AG09309 (cell line): ENCODE data around the gene AARS1.
"Not testable (repeated sequence)": the region's sequence is repeated elsewhere in the genome, so short reads cannot be mapped to it uniquely, and the experiment has no call there.

Source experiments
- DNase-seq: peaks from one replicate; pipeline ENCODE4 v3.0.0-alpha.2; 2010; ENCODE audit warnings: low read depth
- H3K4me3 ChIP-seq: 2 replicates; pipeline ENCODE4 v1.5.1; 2011; ENCODE audit warnings: mild to moderate bottlenecking, low read depth, low read length, moderate library complexity; ENCODE audit not compliant: control insufficient read depth
- CTCF ChIP-seq: IDR thresholded peaks from 2 replicates; pipeline ENCODE4 v1.5.1; 2011; ENCODE audit warnings: mild to moderate bottlenecking, low read depth, low read length, inconsistent platforms; ENCODE audit not compliant: insufficient read depth, control insufficient read depth; ENCODE audit errors: missing control alignments

The AARS1 gene

GRCh38 chr16:70269471-70269870 lies 19.8 kb downstream of the AARS1 start:
- no peak for DNase-seq
- no peak overlapping the region for H3K4me3 ChIP-seq
- no peak for TF ChIP-seq CTCF

GRCh38 chr16:70267922-70268321 lies 21.4 kb downstream of the AARS1 start:
- H3K4me3 ChIP-seq, DNase-seq: not testable (repeated sequence)

GRCh38 chr16:70267516-70267915 lies 21.8 kb downstream of the AARS1 start:
- H3K4me3 ChIP-seq: no peak overlapping the region
- DNase-seq: no peak
- peak; percentile 67 for TF ChIP-seq CTCF

GRCh38 chr16:70259903-70260302 lies 29.4 kb downstream of the AARS1 start:
- not testable (repeated sequence) for H3K4me3 ChIP-seq, DNase-seq

- no peak for DNase-seq
- no peak overlapping the region for H3K4me3 ChIP-seq
- TF ChIP-seq CTCF: no peak
Measured at GRCh38 chr16:70258946-70259345, 30.4 kb downstream of the AARS1 start.

- H3K4me3 ChIP-seq: no peak overlapping the region
- no peak for TF ChIP-seq CTCF
- DNase-seq: no peak
Measured at GRCh38 chr16:70258065-70258464, 31.2 kb downstream of the AARS1 start.

GRCh38 chr16:70257391-70257790 lies 31.9 kb downstream of the AARS1 start:
- DNase-seq: no peak
- TF ChIP-seq CTCF: no peak

GRCh38 chr16:70255574-70255973 lies 33.7 kb downstream of the AARS1 start:
- no peak for DNase-seq
- no peak for TF ChIP-seq CTCF
- no peak overlapping the region for H3K4me3 ChIP-seq

More at GRCh38 chr16:70257391-70257790, 31.9 kb downstream of the AARS1 start:
- H3K4me3 ChIP-seq: no peak overlapping the region
